ENCODE measurements around the gene AP1AR. TPM values are rescaled to one million over a fixed set of nuclear protein-coding genes. Genes with fewer than 3 reads are reported as not detected.
A peak's percentile ranks its signal among the peaks of the same experiment; 100 is the strongest.

Gene AP1AR
- total and polyA plus RNA-seq, 2 of the 8 experiments (the other 6 are each of a cell fraction or from before 2014, with no cell fraction given) = 5.3 to 27.7 TPM

DNA sequence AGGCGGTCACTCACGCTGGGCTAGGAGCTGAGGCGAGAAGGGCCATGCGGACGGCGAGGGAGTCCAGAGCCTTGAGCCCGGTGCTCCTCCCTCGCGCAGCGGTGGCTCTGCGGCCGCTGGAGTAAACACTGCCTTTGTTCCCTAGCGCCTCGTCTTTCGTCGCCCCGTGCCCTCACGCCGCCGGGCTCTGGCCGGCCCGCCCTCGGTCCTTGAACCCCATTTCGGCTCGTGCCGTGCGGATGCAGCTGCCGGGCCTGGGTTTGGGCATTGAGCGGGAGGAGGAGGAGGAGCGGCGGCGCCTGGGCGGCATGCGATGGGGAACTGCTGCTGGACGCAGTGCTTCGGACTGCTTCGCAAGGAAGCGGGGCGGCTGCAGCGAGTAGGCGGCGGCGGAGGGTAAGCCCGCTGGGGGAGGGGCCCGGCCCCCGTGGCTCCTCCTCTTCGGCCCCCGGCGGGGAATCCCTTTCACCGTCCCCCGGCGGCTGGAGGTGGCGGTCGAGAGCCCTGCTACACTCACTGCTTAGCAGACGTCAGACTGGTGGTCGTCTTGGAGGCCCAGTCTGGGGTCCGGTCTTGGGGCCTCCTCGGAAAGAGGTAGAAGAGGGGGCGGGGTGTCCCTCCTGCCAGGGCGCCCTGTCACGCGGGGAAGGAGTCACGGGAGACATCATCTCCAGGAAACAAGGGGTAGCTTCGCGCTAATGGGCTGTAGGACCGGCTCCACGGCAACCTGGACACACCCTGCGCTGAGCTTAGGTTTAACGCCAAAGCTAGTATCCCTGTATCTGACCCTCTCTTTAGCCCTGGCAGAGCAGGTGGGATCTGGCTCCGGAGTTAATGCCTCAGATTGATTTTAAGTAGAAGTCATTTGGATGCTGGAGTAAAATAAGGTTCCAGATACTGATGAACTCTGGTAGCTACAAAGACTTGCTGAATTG lies at the start of gene AP1AR (continued):
- TF ChIP-seq, protein P1, sequence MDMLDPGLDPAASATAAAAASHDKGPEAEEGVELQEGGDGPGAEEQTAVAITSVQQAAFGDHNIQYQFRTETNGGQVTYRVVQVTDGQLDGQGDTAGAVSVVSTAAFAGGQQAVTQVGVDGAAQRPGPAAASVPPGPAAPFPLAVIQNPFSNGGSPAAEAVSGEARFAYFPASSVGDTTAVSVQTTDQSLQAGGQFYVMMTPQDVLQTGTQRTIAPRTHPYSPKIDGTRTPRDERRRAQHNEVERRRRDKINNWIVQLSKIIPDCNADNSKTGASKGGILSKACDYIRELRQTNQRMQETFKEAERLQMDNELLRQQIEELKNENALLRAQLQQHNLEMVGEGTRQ (IDR thresholded peaks at IDR 0.05; ENCODE audit: low read length) = no peak
- peak; percentile 99 for TF ChIP-seq PHF8 (conservative IDR thresholded peaks at IDR 0.05; ENCODE audit: low read depth, low read length)
- TF ChIP-seq KDM4A (IDR thresholded peaks at IDR 0.05; ENCODE audit: low read depth, low read length, severe bottlenecking) = peak; percentile 99
- no peak for TF ChIP-seq BRCA1 (IDR thresholded peaks at IDR 0.05; ENCODE audit: low read depth, low read length)
- no peak for TF ChIP-seq EGR1 (IDR thresholded peaks at IDR 0.05; ENCODE audit: borderline replicate concordance, low read depth, low read length)
- no peak for TF ChIP-seq MAFK (IDR thresholded peaks at IDR 0.05; ENCODE audit: low read depth, low read length)
- TF ChIP-seq RBBP5 (IDR thresholded peaks at IDR 0.05; ENCODE audit: borderline replicate concordance, low read depth, low read length) = peak; percentile 98; the same call in 1 of the 2 replicates
- peak; percentile 57; the same call in 1 of the 2 replicates for TF ChIP-seq TBP (IDR thresholded peaks at IDR 0.05; ENCODE audit: low read depth, low read length)
- peak; percentile 15 to 29; a peak in 3 of 4 replicates for TF ChIP-seq RAD21 (IDR thresholded peaks at IDR 0.05 in 1 of 2, conservative IDR thresholded peaks at IDR 0.05 in 1 of 2; ENCODE audit: low read depth in 2 of 2, low read length in 2 of 2)
- TF ChIP-seq SP1 (IDR thresholded peaks at IDR 0.05; ENCODE audit: low read depth, low read length) = no peak
- TF ChIP-seq FOSL1 (IDR thresholded peaks at IDR 0.05; ENCODE audit: insufficient read depth, low read depth, low read length) = no peak
- TF ChIP-seq RNF2 (IDR thresholded peaks at IDR 0.05; ENCODE audit: borderline replicate concordance, low read depth, low read length, missing control alignments, poor library complexity, severe bottlenecking) = no peak
- TF ChIP-seq EP300 (IDR thresholded peaks at IDR 0.05; ENCODE audit: borderline replicate concordance in 1 of 2, low read depth in 2 of 2, low read length in 2 of 2) = peak in 1 of 2 experiments; percentile 1; a peak in 1 of 3 replicates
- peak; percentile 77 for TF ChIP-seq TAF7 (optimal IDR thresholded peaks at IDR 0.05; ENCODE audit: borderline replicate concordance, low read depth, low read length)
- TF ChIP-seq BCL11A (IDR thresholded peaks at IDR 0.05; ENCODE audit: low read depth in 2 of 2, low read length in 2 of 2) = no peak
- peak; percentile 97 to 99 for TF ChIP-seq POLR2A (IDR thresholded peaks at IDR 0.05; ENCODE audit: control extremely low read depth in 1 of 2, low read depth in 2 of 2, low read length in 2 of 2)
- TF ChIP-seq YY1 (IDR thresholded peaks at IDR 0.05; ENCODE audit: low read depth, low read length) = no peak
- no peak for TF ChIP-seq POU5F1 (IDR thresholded peaks at IDR 0.05; ENCODE audit: low read depth, low read length)
- TF ChIP-seq SIX5 (IDR thresholded peaks at IDR 0.05; ENCODE audit: low read depth, low read length) = no peak
- TF ChIP-seq RXRA (IDR thresholded peaks at IDR 0.05; ENCODE audit: insufficient read depth, low read depth, low read length) = no peak
- TF ChIP-seq, protein P2, sequence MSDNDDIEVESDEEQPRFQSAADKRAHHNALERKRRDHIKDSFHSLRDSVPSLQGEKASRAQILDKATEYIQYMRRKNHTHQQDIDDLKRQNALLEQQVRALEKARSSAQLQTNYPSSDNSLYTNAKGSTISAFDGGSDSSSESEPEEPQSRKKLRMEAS (IDR thresholded peaks at IDR 0.05) = peak; percentile 84
- peak; percentile 93 for TF ChIP-seq TAF1 (IDR thresholded peaks at IDR 0.05; ENCODE audit: low read depth, low read length)
